Fibroblast of pulmonary artery (primary cell): ENCODE results near the gene MPI.
"Not testable (repeated sequence)": the region's sequence is repeated elsewhere in the genome, so short reads cannot be mapped to it uniquely, and the experiment has no call there.

Experiments used
- DNase-seq: peaks from one replicate; pipeline ENCODE4 v3.0.0-alpha.2; 2010; ENCODE audit warnings: low read depth
- H3K4me3 ChIP-seq: replicated peaks from 2 replicates; pipeline ENCODE4 v1.5.1; 2011; ENCODE audit warnings: low read depth, mild to moderate bottlenecking, control low read depth, low read length, moderate library complexity
- TF ChIP-seq, protein P1 (sequence below): IDR thresholded peaks from 2 replicates; pipeline ENCODE4 v1.5.1; 2011; ENCODE audit warnings: mild to moderate bottlenecking, control low read depth, low read length, inconsistent platforms; ENCODE audit errors: missing control alignments

MPI gene

GRCh38 chr15:74891469-74891868 is 1.6 kb downstream of the MPI start:
- no peak for DNase-seq
- TF ChIP-seq, protein P1, sequence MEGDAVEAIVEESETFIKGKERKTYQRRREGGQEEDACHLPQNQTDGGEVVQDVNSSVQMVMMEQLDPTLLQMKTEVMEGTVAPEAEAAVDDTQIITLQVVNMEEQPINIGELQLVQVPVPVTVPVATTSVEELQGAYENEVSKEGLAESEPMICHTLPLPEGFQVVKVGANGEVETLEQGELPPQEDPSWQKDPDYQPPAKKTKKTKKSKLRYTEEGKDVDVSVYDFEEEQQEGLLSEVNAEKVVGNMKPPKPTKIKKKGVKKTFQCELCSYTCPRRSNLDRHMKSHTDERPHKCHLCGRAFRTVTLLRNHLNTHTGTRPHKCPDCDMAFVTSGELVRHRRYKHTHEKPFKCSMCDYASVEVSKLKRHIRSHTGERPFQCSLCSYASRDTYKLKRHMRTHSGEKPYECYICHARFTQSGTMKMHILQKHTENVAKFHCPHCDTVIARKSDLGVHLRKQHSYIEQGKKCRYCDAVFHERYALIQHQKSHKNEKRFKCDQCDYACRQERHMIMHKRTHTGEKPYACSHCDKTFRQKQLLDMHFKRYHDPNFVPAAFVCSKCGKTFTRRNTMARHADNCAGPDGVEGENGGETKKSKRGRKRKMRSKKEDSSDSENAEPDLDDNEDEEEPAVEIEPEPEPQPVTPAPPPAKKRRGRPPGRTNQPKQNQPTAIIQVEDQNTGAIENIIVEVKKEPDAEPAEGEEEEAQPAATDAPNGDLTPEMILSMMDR = no peak
- H3K4me3 ChIP-seq = no peak overlapping the region

- H3K4me3 ChIP-seq = no peak overlapping the region
- DNase-seq = no peak
- TF ChIP-seq, protein P1 = no peak
These were observed 2.5 kb downstream of the MPI start for GRCh38 chr15:74892313-74892712.

GRCh38 chr15:74892931-74893330 is 3.1 kb downstream of the MPI start:
- H3K4me3 ChIP-seq = no peak overlapping the region
- TF ChIP-seq, protein P1 = no peak
- DNase-seq = no peak

DNA sequence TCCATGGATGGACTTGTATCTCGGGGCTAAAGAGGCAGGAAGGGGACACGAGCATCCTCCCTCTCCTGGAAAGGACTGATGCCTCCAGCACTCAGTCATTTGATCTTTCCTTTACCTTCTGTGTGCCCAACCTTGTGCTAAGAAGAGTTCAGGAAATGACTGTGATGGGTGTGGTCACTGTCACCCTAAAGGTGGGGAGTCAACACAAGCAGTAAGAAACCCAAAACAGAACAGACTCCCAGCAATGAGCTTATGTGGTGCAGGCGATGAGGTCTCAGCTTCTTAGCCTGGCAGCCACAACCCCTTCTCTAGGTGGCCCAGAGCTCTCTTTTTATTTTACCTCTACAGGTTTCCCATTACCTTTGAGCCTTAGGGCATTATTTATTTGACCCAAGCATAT is 3.8 kb downstream of the MPI start:
- TF ChIP-seq, protein P1 = no peak
- no peak for DNase-seq
- H3K4me3 ChIP-seq = no peak overlapping the region

- not testable (repeated sequence) for DNase-seq, H3K4me3 ChIP-seq
These were observed 4.5 kb downstream of the MPI start for GRCh38 chr15:74894383-74894782.

DNA sequence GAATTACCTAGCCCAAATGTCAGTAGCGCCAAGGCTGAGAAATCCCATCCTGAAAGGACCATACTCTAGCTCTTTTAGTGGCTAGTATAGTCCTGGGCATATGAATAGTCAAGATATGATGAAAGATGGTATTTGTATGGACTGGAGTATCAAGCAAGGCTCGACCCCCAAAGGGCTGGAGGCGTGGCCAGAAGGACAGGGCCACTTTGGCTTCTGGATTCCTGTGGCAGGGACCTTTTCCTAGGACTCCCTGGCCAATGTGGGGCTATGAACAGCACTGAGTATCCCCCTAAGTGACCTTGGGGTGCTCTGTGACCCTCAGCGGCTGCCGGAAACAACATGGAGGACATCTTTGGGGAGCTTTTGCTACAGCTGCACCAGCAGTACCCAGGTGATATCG is 6.0 kb downstream of the MPI start:
- no peak overlapping the region for H3K4me3 ChIP-seq
- TF ChIP-seq, protein P1 = no peak
- no peak for DNase-seq

GRCh38 chr15:74896316-74896715 is 6.5 kb downstream of the MPI start:
- DNase-seq = no peak

More at GRCh38 chr15:74896316-74896715, 6.5 kb downstream of the MPI start:
- no peak overlapping the region for H3K4me3 ChIP-seq
- TF ChIP-seq, protein P1 = no peak
